CD8-positive, alpha-beta memory T cell (primary cell): ENCODE measurements around the gene SUSD6. TPM values are rescaled to one million over a fixed set of nuclear protein-coding genes. Genes with fewer than 3 reads are reported as not detected.

Experiments used
- CTCF ChIA-PET: fragments of 350-600 bp; sonication (Branson Sonifier 250); formaldehyde crosslinking; loops from one replicate; lab custom pipeline; 2021; ENCODE audit warnings: antibody characterized with exemption; lab: Charles Lee
- POLR2A ChIA-PET: fragments of 350-600 bp; sonication (Branson Sonifier 250); formaldehyde crosslinking; loops from one replicate; lab custom pipeline; 2021; ENCODE audit warnings: antibody characterized with exemption; lab: Charles Lee
- DNase-seq, 5 donors: peaks; one replicate each; pipeline versions ENCODE4 v3.0.0 to v3.0.0-alpha.2; 2020 to 2022; ENCODE audit warnings: mixed read lengths in 1 of 5
- H3K27ac ChIP-seq: one replicate; pipeline ENCODE4 v1.7.0; 2013; ENCODE audit warnings: low read depth, mild to moderate bottlenecking, low read length, moderate library complexity
- H3K27me3 ChIP-seq: 2 replicates; pipeline ENCODE4 v1.7.0; 2013; ENCODE audit warnings: low read length, mild to moderate bottlenecking; ENCODE audit not compliant: insufficient read depth, poor library complexity, severe bottlenecking
- H3K36me3 ChIP-seq: 2 replicates; pipeline ENCODE4 v1.7.0; 2013; ENCODE audit warnings: mild to moderate bottlenecking, low read length, moderate library complexity; ENCODE audit not compliant: insufficient read depth
- H3K4me1 ChIP-seq: 2 replicates; pipeline ENCODE4 v1.7.0; 2013; ENCODE audit warnings: mild to moderate bottlenecking, low read length, moderate library complexity; ENCODE audit not compliant: insufficient read depth
- H3K4me3 ChIP-seq: 2 replicates; pipeline ENCODE4 v1.7.0; 2013; ENCODE audit warnings: mild to moderate bottlenecking, low read length
- H3K9me3 ChIP-seq: 2 replicates; pipeline ENCODE4 v1.7.0; 2013; ENCODE audit warnings: mild to moderate bottlenecking, low read length
- H3K27ac Mint-ChIP-seq, 8 donors: one replicate each; pipeline ENCODE4 v1.8.0; 2020 to 2021; ENCODE audit warnings: mixed read lengths in 8 of 8, mild to moderate bottlenecking in 6 of 8, inconsistent platforms in 3 of 8, moderate library complexity in 3 of 8
- H3K27me3 Mint-ChIP-seq, 2 donors: one replicate each; pipeline ENCODE4 v1.8.0; 2020 to 2021; ENCODE audit warnings: mixed read lengths in 2 of 2, mild to moderate bottlenecking in 1 of 2, moderate library complexity in 1 of 2
- H3K36me3 Mint-ChIP-seq, 3 donors: one replicate each; pipeline ENCODE4 v1.8.0; 2020 to 2021; ENCODE audit warnings: mixed read lengths in 3 of 3, inconsistent platforms in 1 of 3, mild to moderate bottlenecking in 1 of 3
- H3K4me1 Mint-ChIP-seq, 3 donors: one replicate each; pipeline ENCODE4 v1.8.0; 2020 to 2021; ENCODE audit warnings: mixed read lengths in 3 of 3, inconsistent platforms in 1 of 3, mild to moderate bottlenecking in 1 of 3
- H3K4me3 Mint-ChIP-seq, 7 donors: one replicate each; pipeline ENCODE4 v1.8.0; 2020 to 2021; ENCODE audit warnings: mixed read lengths in 7 of 7, mild to moderate bottlenecking in 6 of 7, moderate library complexity in 4 of 7, inconsistent platforms in 2 of 7
- H3K9me3 Mint-ChIP-seq, 5 donors: one replicate each; pipeline ENCODE4 v1.8.0; 2020 to 2022; ENCODE audit warnings: mixed read lengths in 5 of 5, mild to moderate bottlenecking in 3 of 5, moderate library complexity in 2 of 5, inconsistent platforms in 1 of 5
- polyA plus RNA-seq: library from polyadenylated mRNA; unstranded; fragments of 300-500 nt; fragmentation: Illumina TruSeq; gene quantifications from one replicate; pipeline ENCODE4 v1.2.3, GENCODE V29; 2021
- total RNA-seq, 2 experiments: library from RNA; stranded (reverse); gene quantifications; one replicate each; pipeline ENCODE4 v1.2.3, GENCODE V29; 2021

Gene SUSD6
- total and polyA plus RNA-seq, 3 experiments from 2014 or later: 9.3 to 53.9 (median 51.4) TPM

DNA sequence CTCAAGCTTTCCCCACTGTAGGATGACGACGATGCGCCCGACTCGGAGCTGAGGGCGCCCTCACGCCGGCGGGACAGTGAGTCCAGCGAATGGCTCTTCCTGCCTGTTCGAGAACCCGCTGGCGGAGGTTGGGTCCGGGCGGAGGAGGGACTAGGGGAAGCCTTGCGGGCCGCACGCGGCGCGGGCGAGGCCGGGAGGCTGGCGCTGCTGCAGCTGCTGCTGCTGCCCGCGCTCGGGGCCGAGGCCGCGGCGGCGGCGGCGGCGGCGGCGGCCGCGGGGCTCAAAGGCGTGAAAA, 38.6 kb upstream of the SUSD6 start:
- Mint-ChIP-seq H3K9me3 (peaks cover 0 to 2% (median 0%) of the 10 kb centered on the region in 5 donors), H3K4me1 (peaks cover 5 to 14% (median 8%) of the 10 kb centered on the region in 3 donors), H3K27me3 (peaks cover 40 to 69% of the 10 kb centered on the region in 2 donors), H3K27ac (no peak overlapping the region), H3K4me3 (peak overlapping the region in 1 of 7 donors; percentile 43), H3K36me3 (no peaks in the 10 kb centered on the region)
- no peak for DNase-seq
- no peak overlapping the region for H3K4me3 ChIP-seq
- H3K9me3 ChIP-seq: no peaks in the 10 kb centered on the region
- H3K36me3 ChIP-seq: no peaks in the 10 kb centered on the region
- H3K4me1 ChIP-seq: peaks cover 7% of the 10 kb centered on the region
- H3K27me3 ChIP-seq: peaks cover 20% of the 10 kb centered on the region
- ChIA-PET CTCF (interaction anchor here (1.0 to 1.3 kb wide), 2 partner anchors 24 to 154 kb away, joined by 3 to 4 read pairs; no protein-coding TSS in a partner anchor), POLR2A (interaction anchor here (0.9 kb wide), 1 partner anchor 174 kb away, joined by 4 read pairs; the partner anchor contains the start of genes ERH and SLC39A9)
- no peak overlapping the region for H3K27ac ChIP-seq

- peaks cover 5 to 14% (median 8%) of the 10 kb centered on the region in 3 donors for H3K4me1 Mint-ChIP-seq
- POLR2A ChIA-PET: no interaction called here
- DNase-seq: no peak
- Histone ChIP-seq H3K27ac (no peak overlapping the region), H3K36me3 (no peaks in the 10 kb centered on the region), H3K4me3 (peak overlapping the region; percentile 17), H3K27me3 (peaks cover 20% of the 10 kb centered on the region), H3K9me3 (no peaks in the 10 kb centered on the region), H3K4me1 (peaks cover 7% of the 10 kb centered on the region)
- H3K9me3 Mint-ChIP-seq: peaks cover 0 to 2% (median 0%) of the 10 kb centered on the region in 5 donors
- CTCF ChIA-PET: interaction anchor here (1.0 to 2.1 kb wide), 5 partner anchors 8 to 154 kb away, joined by 3 to 9 read pairs (median 4); no protein-coding TSS in a partner anchor
- peak overlapping the region in 6 of 7 donors; percentile 40 to 93 (median 65) for H3K4me3 Mint-ChIP-seq
- H3K27me3 Mint-ChIP-seq: peaks cover 38 to 64% of the 10 kb centered on the region in 2 donors
- H3K36me3 Mint-ChIP-seq: no peaks in the 10 kb centered on the region
- H3K27ac Mint-ChIP-seq: no peak overlapping the region
These were observed 38.1 kb upstream of the SUSD6 start for GRCh38 chr14:69573205-69573830.

- ChIA-PET POLR2A (no interaction called here), CTCF (interaction anchor here (0.9 to 2.1 kb wide), 8 partner anchors 8 to 445 kb away, joined by 3 to 9 read pairs (median 4); no protein-coding TSS in a partner anchor)
- Mint-ChIP-seq H3K4me3 (peak overlapping the region; percentile 58 to 93 (median 81)), H3K27ac (no peak overlapping the region), H3K36me3 (no peaks in the 10 kb centered on the region), H3K9me3 (peaks cover 0 to 2% (median 0%) of the 10 kb centered on the region in 5 donors), H3K4me1 (peaks cover 5 to 14% (median 8%) of the 10 kb centered on the region in 3 donors), H3K27me3 (peaks cover 33 to 59% of the 10 kb centered on the region in 2 donors)
- H3K36me3 ChIP-seq: no peaks in the 10 kb centered on the region
- H3K27ac ChIP-seq: no peak overlapping the region
- DNase-seq: no peak
- H3K27me3 ChIP-seq: peaks cover 20% of the 10 kb centered on the region
- peaks cover 7% of the 10 kb centered on the region for H3K4me1 ChIP-seq
- peak overlapping the region; percentile 17 for H3K4me3 ChIP-seq
- H3K9me3 ChIP-seq: no peaks in the 10 kb centered on the region
These were observed 37.5 kb upstream of the SUSD6 start for GRCh38 chr14:69573831-69574262.

DNA sequence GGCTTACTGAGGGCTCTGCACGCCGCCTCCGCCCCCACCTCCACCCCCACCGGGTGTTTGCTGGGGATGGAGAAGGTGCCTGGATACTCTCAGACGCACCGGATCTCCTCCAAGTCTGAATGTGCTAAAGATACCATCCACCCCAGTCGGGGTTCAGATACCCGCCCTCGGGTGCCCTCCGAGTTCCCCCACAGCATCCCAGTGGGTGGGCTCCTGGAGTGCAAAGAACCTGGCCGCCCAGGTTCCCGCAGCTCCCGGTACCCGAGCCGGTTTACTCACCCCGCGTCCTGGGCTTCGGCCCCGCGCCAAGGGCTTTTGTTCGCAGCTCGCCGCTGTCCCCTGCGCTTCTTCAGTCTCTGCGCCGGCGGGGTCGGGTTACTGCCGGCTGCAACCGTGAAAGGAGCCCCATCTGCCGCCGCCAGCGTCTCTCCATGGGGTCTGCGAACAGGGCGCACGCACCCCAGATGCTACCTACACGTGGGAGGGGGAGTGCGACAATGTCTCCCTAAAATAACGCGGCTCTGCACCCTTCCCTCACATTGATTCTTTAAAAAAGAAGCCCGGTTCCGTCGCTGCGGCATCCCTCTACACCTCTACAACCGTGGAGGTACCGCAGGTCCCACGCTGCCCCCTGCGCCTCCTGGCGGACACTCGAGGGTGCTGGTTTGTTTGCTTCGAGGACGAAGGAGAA, 37.0 kb upstream of the SUSD6 start, which contains the start of gene CCDC177:
CCDC177 (minus strand) TSS at position 609 of the 691 bp plus-strand sequence. CDS start 1,249 bp downstream, outside the sequence.
- peak; percentile 52 to 74 (median 60) for DNase-seq
- H3K4me1 ChIP-seq: peaks cover 7% of the 10 kb centered on the region
- H3K4me3 Mint-ChIP-seq: peak within 1 kb of the TSS; percentile 72 to 93 (median 83)
- peak within 1 kb of the TSS; percentile 17 for H3K4me3 ChIP-seq
- H3K27ac Mint-ChIP-seq: peak within 1 kb of the TSS in 2 of 8 donors; percentile 17 to 34
- H3K9me3 Mint-ChIP-seq: peaks cover 0 to 2% (median 0%) of the 10 kb centered on the region in 5 donors
- H3K36me3 Mint-ChIP-seq: no peaks in the 10 kb centered on the region
- CTCF ChIA-PET: interaction anchor here (0.7 to 3.1 kb wide), 11 partner anchors 9 to 445 kb away, joined by 3 to 18 read pairs (median 3); no protein-coding TSS in a partner anchor
- POLR2A ChIA-PET: no interaction called here
- no peaks in the 10 kb centered on the region for H3K9me3 ChIP-seq
- no peak within 1 kb of the TSS for H3K27ac ChIP-seq
- peaks cover 5 to 14% (median 8%) of the 10 kb centered on the region in 3 donors for H3K4me1 Mint-ChIP-seq
- H3K27me3 Mint-ChIP-seq: peaks cover 29 to 53% of the 10 kb centered on the region in 2 donors
- H3K27me3 ChIP-seq: peaks cover 20% of the 10 kb centered on the region
- no peaks in the 10 kb centered on the region for H3K36me3 ChIP-seq

GRCh38 chr14:69574954-69575295, 36.5 kb upstream of the SUSD6 start:
- no peak for DNase-seq
- peaks cover 7% of the 10 kb centered on the region for H3K4me1 ChIP-seq
- Mint-ChIP-seq H3K27ac (peak overlapping the region in 1 of 8 donors; percentile 17), H3K9me3 (peaks cover 0 to 2% (median 0%) of the 10 kb centered on the region in 5 donors), H3K4me3 (peak overlapping the region; percentile 72 to 93 (median 83)), H3K27me3 (peaks cover 28 to 48% of the 10 kb centered on the region in 2 donors), H3K4me1 (peaks cover 5 to 14% (median 8%) of the 10 kb centered on the region in 3 donors), H3K36me3 (no peaks in the 10 kb centered on the region)
- H3K4me3 ChIP-seq: no peak overlapping the region
- H3K36me3 ChIP-seq: no peaks in the 10 kb centered on the region
- peaks cover 20% of the 10 kb centered on the region for H3K27me3 ChIP-seq
- ChIA-PET POLR2A (interaction anchor here (0.6 kb wide), 1 partner anchor 25 kb away, joined by 5 read pairs; no protein-coding TSS in a partner anchor), CTCF (interaction anchor here (0.7 to 3.1 kb wide), 8 partner anchors 9 to 446 kb away, joined by 3 to 18 read pairs (median 3); no protein-coding TSS in a partner anchor)
- no peaks in the 10 kb centered on the region for H3K9me3 ChIP-seq
- no peak overlapping the region for H3K27ac ChIP-seq

DNA sequence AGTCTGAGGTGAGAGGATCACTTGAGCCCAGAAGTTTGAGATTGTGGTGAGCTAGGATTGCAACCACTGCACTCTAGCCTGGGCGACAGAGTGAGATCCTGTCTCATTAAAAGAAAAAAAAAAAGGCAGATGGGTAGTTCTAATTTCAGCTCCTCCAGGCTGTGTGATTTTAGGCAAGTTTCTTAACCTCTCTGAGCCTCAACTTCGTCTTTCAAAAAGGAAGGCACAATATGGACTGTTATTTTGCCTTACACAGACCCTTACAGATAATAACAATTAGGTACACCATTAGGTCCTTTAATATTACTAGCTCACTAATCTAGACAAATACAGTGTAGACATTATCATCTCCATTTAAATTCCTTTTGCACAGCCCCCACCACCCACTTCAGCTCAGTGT, 31.9 kb upstream of the SUSD6 start:
- peaks cover 8% of the 10 kb centered on the region for H3K27me3 ChIP-seq
- H3K4me3 Mint-ChIP-seq: no peak overlapping the region
- no peaks in the 10 kb centered on the region for H3K36me3 Mint-ChIP-seq
- DNase-seq: no peak
- no peak overlapping the region for H3K27ac ChIP-seq
- peaks cover 3 to 4% (median 3%) of the 10 kb centered on the region in 3 donors for H3K4me1 Mint-ChIP-seq
- peak overlapping the region in 1 of 8 donors; percentile 40 for H3K27ac Mint-ChIP-seq
- no peaks in the 10 kb centered on the region for H3K9me3 Mint-ChIP-seq
- H3K36me3 ChIP-seq: no peaks in the 10 kb centered on the region
- H3K4me3 ChIP-seq: no peak overlapping the region
- no peaks in the 10 kb centered on the region for H3K9me3 ChIP-seq
- peaks cover 10 to 23% of the 10 kb centered on the region in 2 donors for H3K27me3 Mint-ChIP-seq
- ChIA-PET POLR2A (interaction anchor here (0.6 kb wide), 1 partner anchor 1164 kb away, joined by 4 read pairs; no protein-coding TSS in a partner anchor), CTCF (interaction anchor here (3.4 kb wide), 1 partner anchor 147 kb away, joined by 19 read pairs; no protein-coding TSS in a partner anchor)
- no peaks in the 10 kb centered on the region for H3K4me1 ChIP-seq

DNA sequence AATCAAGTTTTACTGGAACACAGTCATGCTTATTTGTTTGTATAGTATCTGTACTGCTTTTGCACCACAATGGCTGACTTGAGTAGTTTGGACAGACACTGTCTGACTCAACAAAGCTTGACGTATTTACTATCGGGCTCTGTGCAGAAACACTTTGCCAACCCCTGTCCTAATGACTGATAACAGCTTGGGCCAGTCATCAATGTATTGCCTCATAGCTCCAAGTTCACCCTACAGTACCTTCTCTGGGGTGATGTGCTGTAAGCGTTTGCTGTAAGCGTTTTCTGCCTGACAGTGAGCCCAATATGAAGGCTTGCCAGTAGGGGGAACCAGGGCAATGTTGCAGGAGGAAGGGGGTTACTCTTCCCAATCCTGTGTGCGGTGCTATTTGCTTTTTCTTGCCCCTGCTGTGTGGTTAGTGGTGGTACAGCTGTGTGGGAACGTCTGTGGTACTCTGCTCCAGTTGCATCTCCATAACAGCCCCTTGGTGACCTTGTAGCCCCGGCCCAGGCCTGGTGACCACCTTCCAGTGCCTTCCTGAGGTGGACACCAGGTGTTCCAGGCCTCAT, 31.3 kb upstream of the SUSD6 start:
- CTCF ChIA-PET: interaction anchor here (3.4 kb wide), 1 partner anchor 147 kb away, joined by 19 read pairs; no protein-coding TSS in a partner anchor
- Mint-ChIP-seq H3K9me3 (no peaks in the 10 kb centered on the region), H3K27me3 (peaks cover 7 to 20% of the 10 kb centered on the region in 2 donors), H3K4me3 (no peak overlapping the region), H3K27ac (peak overlapping the region in 1 of 8 donors; percentile 40), H3K4me1 (no peaks in the 10 kb centered on the region), H3K36me3 (no peaks in the 10 kb centered on the region)
- H3K27me3 ChIP-seq: peaks cover 6% of the 10 kb centered on the region
- H3K27ac ChIP-seq: no peak overlapping the region
- no peaks in the 10 kb centered on the region for H3K9me3 ChIP-seq
- no peaks in the 10 kb centered on the region for H3K36me3 ChIP-seq
- H3K4me1 ChIP-seq: no peaks in the 10 kb centered on the region
- no peak overlapping the region for H3K4me3 ChIP-seq
- POLR2A ChIA-PET: interaction anchor here (0.6 kb wide), 1 partner anchor 1165 kb away, joined by 4 read pairs; no protein-coding TSS in a partner anchor
- DNase-seq: no peak
